Endothelial cell of coronary artery (primary cell): ENCODE data around the gene CEACAM7. TPM values are rescaled to one million over a fixed set of nuclear protein-coding genes. Genes with fewer than 3 reads are reported as not detected.

Source experiments
- total RNA-seq: library from RNA; depleted of rRNA; stranded (reverse); fragments of >200 nt; gene quantifications from 2 replicates; pipeline ENCODE4 v1.2.3, GENCODE V29; 2014

Gene CEACAM7
- not detected in 2 replicates for total RNA-seq

DNA sequence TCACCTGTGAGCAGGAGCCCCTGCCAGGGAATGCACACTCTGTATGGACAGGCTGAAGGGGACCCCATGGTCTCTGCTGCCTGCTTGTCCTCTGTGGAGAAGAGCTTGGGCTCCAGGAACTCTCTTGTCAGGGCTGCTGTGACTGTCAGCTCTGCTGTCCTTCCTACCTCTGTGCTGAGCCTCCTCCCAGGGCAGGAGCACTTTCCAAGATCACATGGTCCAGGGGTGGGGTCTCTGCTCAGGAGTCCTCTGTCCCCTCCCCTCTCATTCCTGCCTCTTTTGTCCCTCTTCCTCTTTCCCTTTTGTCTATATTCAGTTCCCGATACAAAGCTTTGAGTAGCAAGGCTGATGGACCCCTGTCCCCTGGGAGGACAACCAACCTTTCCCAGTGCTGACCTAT lies at the start of gene CEACAM7:
TSS of gene CEACAM7 (minus strand) at position 173 of the 400 bp plus-strand sequence. CDS start at position 68, 105 bp downstream.

DNA sequence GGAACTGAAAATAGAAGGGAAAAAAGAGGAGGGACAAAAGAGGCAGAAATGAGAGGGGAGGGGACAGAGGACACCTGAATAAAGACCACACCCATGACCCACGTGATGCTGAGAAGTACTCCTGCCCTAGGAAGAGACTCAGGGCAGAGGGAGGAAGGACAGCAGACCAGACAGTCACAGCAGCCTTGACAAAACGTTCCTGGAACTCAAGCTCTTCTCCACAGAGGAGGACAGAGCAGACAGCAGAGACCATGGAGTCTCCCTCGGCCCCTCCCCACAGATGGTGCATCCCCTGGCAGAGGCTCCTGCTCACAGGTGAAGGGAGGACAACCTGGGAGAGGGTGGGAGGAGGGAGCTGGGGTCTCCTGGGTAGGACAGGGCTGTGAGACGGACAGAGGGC lies 20.4 kb upstream of the CEACAM7 start, which contains the start of gene CEACAM5:
TSS of gene CEACAM5 (plus strand) at position 146 of the 400 bp plus-strand sequence. CDS start at position 252, 106 bp downstream.

DNA sequence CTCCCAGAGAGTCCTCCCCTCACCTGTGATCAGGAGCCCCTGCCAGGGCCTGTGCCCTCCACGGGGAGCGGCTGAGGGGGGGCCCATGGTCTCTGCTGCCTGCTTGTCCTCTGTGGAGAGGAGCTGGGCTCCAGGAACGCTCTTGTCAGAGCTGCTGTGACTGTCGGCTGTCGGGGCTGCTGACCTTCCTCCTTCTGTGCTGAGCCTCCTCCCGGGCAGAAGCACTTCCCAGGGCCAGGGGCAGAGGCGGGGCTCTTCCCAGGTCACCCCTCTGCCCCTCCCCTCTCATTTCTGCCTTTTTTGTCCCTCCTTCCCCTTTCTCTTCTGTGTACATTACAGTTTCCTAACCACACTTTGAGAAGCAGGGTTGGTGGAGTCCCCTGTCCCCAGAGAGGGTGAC lies 61.2 kb downstream of the CEACAM7 start, which contains the start of gene CEACAM4:
TSS of gene CEACAM4 (minus strand) at position 198 of the 400 bp plus-strand sequence. CDS start at position 87, 111 bp downstream.

Other genes with a start within 250 kb of the CEACAM7 start
- gene DMAC2, start 248.4 kb downstream of the CEACAM7 start, total RNA-seq, result 40.2 and 42.0 TPM in 2 replicates
- gene ERICH4, start 245.1 kb downstream of the CEACAM7 start, total RNA-seq, result not detected in 2 replicates
- gene CEACAM21, start 112.1 kb downstream of the CEACAM7 start, total RNA-seq, result 0.47 and 1.6 TPM in 2 replicates
- not detected in 2 replicates for gene CEACAM4, start 61.2 kb downstream of the CEACAM7 start, total RNA-seq
- not detected in 2 replicates for gene CEACAM5, start 20.4 kb upstream of the CEACAM7 start, total RNA-seq
- gene CEACAM6, start 67.3 kb upstream of the CEACAM7 start, total RNA-seq, result not detected in 2 replicates
- not detected in 2 replicates for gene CEACAM3, start 108.3 kb upstream of the CEACAM7 start, total RNA-seq
- gene LYPD4, start 156.4 kb upstream of the CEACAM7 start, total RNA-seq, result not detected in 2 replicates
- not detected in 2 replicates for gene DMRTC2, start 156.8 kb upstream of the CEACAM7 start, total RNA-seq
- 2,258 and 2,371 TPM in 2 replicates for gene RPS19, start 172.0 kb upstream of the CEACAM7 start, total RNA-seq
- gene CD79A, start 189.0 kb upstream of the CEACAM7 start, total RNA-seq, result 0.09 TPM in 2 replicates
- 41.0 and 45.1 TPM in 2 replicates for gene ARHGEF1, start 194.9 kb upstream of the CEACAM7 start, total RNA-seq
- gene ERFL, start 240.2 kb upstream of the CEACAM7 start, total RNA-seq, result under 0.01 TPM in 1 of 2 replicates, not detected in the other